WERI-Rb-1 (cell line): Measurements from ENCODE around the gene STAT3.
"Not testable (repeated sequence)": the region's sequence is repeated elsewhere in the genome, so short reads cannot be mapped to it uniquely, and the experiment has no call there.

ENCODE experiments used
- DNase-seq: peaks from one replicate; pipeline ENCODE4 v3.0.0-alpha.2; 2020
- H3K27ac ChIP-seq: fragments of 250-450 bp; sonication (Bioruptor Pico); 2 replicates; pipeline ENCODE4 v1.5.1; 2020; ENCODE audit warnings: mild to moderate bottlenecking, moderate library complexity
- H3K27me3 ChIP-seq: fragments of 250-450 bp; sonication (Bioruptor Pico); 2 replicates; pipeline ENCODE4 v1.5.1; 2021; ENCODE audit warnings: mild to moderate bottlenecking, low read depth, moderate library complexity; ENCODE audit not compliant: insufficient read depth, severe bottlenecking
- H3K36me3 ChIP-seq: fragments of 250-450 bp; sonication (Bioruptor Pico); 2 replicates; pipeline ENCODE4 v1.5.1; 2020; ENCODE audit warnings: mild to moderate bottlenecking, moderate library complexity
- H3K4me3 ChIP-seq: 2 replicates; pipeline ENCODE4 v1.5.1; 2011; ENCODE audit warnings: low read depth, mild to moderate bottlenecking, control low read depth, low read length
- H3K9me3 ChIP-seq: fragments of 250-450 bp; sonication (Bioruptor Pico); 2 replicates; pipeline ENCODE4 v1.5.1; 2021; ENCODE audit warnings: mild to moderate bottlenecking, moderate library complexity; ENCODE audit not compliant: severe bottlenecking
- CTCF ChIP-seq: IDR thresholded peaks from 2 replicates; pipeline ENCODE4 v1.5.1; 2011; ENCODE audit warnings: low read depth, mild to moderate bottlenecking, control low read depth, inconsistent platforms, low read length

Gene STAT3

GRCh38 chr17:42405963-42406495 lies 17.8 kb upstream of the STAT3 start:
- H3K27me3 ChIP-seq, result peaks cover 9% of the 10 kb centered on the region
- no peak overlapping the region for H3K4me3 ChIP-seq
- H3K36me3 ChIP-seq, result no peaks in the 10 kb centered on the region
- H3K27ac ChIP-seq, result no peak overlapping the region
- TF ChIP-seq CTCF, result peak; percentile 91
- peak; percentile 91 for DNase-seq
- no peaks in the 10 kb centered on the region for H3K9me3 ChIP-seq

GRCh38 chr17:42405076-42405475 lies 16.8 kb upstream of the STAT3 start:
- TF ChIP-seq CTCF, result no peak
- no peak overlapping the region for H3K27ac ChIP-seq
- H3K4me3 ChIP-seq, result no peak overlapping the region
- no peaks in the 10 kb centered on the region for H3K9me3 ChIP-seq
- peaks cover 9% of the 10 kb centered on the region for H3K27me3 ChIP-seq
- no peak for DNase-seq
- H3K36me3 ChIP-seq, result no peaks in the 10 kb centered on the region

GRCh38 chr17:42404326-42405055 lies 16.2 kb upstream of the STAT3 start:
- no peak for TF ChIP-seq CTCF
- peaks cover 9% of the 10 kb centered on the region for H3K27me3 ChIP-seq
- no peak overlapping the region for H3K4me3 ChIP-seq
- DNase-seq, result no peak
- no peaks in the 10 kb centered on the region for H3K36me3 ChIP-seq
- no peaks in the 10 kb centered on the region for H3K9me3 ChIP-seq
- H3K27ac ChIP-seq, result no peak overlapping the region

GRCh38 chr17:42403150-42403549 lies 14.9 kb upstream of the STAT3 start:
- peak; percentile 78 for DNase-seq
- peak; percentile 64 for TF ChIP-seq CTCF
- Histone ChIP-seq H3K36me3 (no peaks in the 10 kb centered on the region), H3K4me3 (no peak overlapping the region), H3K27ac (no peak overlapping the region), H3K27me3 (peaks cover 9% of the 10 kb centered on the region), H3K9me3 (no peaks in the 10 kb centered on the region)

- Histone ChIP-seq H3K27ac (no peak overlapping the region), H3K36me3 (no peaks in the 10 kb centered on the region), H3K27me3 (peaks cover 9% of the 10 kb centered on the region), H3K9me3 (no peaks in the 10 kb centered on the region), H3K4me3 (no peak overlapping the region)
- no peak for TF ChIP-seq CTCF
- no peak for DNase-seq
Observed at GRCh38 chr17:42402117-42402516, 13.9 kb upstream of the STAT3 start.

- H3K9me3 ChIP-seq, DNase-seq, H3K27me3 ChIP-seq, H3K4me3 ChIP-seq, H3K36me3 ChIP-seq, H3K27ac ChIP-seq: not testable (repeated sequence)
Observed at GRCh38 chr17:42400844-42401375, 12.7 kb upstream of the STAT3 start.
